AG10803 (cell line): ENCODE measurements around the gene CGRRF1.

ENCODE experiments used
- DNase-seq: peaks from one replicate; pipeline ENCODE4 v3.0.0; 2010; ENCODE audit warnings: low read depth
- H3K4me3 ChIP-seq: 2 replicates; pipeline ENCODE4 v1.5.1; 2011; ENCODE audit warnings: mild to moderate bottlenecking, low read length, control low read depth
- CTCF ChIP-seq: conservative IDR thresholded peaks from 2 replicates; pipeline ENCODE4 v1.5.1; 2011; ENCODE audit warnings: mild to moderate bottlenecking, low read length, control low read depth, inconsistent platforms

Gene CGRRF1

GRCh38 chr14:54489318-54489683 lies 20.4 kb upstream of the CGRRF1 start:
- DNase-seq, result no peak
- peak overlapping the region; percentile 92 for H3K4me3 ChIP-seq
- TF ChIP-seq CTCF, result no peak

GRCh38 chr14:54489731-54490444 lies 19.8 kb upstream of the CGRRF1 start:
- DNase-seq, result peak; percentile 15
- no peak for TF ChIP-seq CTCF
- H3K4me3 ChIP-seq, result peak overlapping the region; percentile 92

DNA sequence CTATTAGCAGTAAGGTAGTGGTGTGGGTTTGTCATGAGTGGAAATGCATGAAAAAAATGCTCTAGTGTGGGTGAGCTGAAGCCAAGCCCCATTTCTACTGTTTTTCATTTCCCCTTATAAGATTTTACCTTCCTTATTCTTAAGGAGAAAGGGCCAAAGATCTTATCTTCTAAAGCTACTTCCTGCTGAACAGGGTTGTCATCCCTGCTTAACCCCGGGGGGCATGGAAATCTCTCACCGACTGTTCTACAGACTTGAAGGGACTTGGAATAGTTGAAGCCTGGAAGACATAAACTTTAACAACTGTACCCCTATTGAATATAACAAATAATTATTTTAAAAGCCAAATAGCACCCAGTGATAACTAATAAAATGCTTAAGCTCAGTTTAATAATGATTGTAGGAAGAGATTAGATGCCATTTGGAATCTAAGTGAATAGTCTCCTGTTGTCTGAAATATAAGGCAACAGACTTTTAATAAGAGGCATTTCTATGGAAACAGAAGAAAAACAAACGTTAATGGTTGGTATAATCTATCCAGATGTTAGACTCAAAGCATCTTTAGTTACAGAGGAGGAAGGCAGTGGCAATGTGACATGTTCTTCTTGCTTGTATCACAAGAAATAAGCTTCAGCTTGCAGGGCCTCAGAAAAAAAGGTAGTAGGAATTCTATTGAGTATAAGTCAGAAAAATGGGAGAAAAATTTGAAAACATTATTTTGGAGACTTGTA lies 19.1 kb upstream of the CGRRF1 start:
- no peak overlapping the region for H3K4me3 ChIP-seq
- no peak for TF ChIP-seq CTCF
- DNase-seq, result no peak

DNA sequence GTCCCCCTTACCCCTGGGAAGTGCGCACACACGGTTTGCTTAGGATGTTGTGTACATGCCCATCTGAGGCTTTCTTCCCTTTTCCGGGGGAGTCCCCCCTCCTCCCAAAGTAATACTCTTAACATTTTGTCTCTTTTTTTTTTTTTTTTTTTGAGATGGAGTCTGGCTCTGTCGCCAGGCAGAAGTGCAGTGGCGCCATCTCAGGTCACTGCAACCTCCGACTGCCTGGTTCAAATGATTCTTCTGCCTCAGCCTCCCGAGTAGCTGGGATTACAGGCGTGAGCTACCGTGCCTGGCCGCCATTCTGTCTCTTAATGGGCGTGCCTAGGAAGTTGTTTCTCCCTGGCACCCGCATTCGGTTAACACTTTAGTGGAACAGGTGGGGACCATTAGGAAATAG lies 16.4 kb upstream of the CGRRF1 start:
- H3K4me3 ChIP-seq, result no peak overlapping the region
- DNase-seq, result no peak
- no peak for TF ChIP-seq CTCF

DNA sequence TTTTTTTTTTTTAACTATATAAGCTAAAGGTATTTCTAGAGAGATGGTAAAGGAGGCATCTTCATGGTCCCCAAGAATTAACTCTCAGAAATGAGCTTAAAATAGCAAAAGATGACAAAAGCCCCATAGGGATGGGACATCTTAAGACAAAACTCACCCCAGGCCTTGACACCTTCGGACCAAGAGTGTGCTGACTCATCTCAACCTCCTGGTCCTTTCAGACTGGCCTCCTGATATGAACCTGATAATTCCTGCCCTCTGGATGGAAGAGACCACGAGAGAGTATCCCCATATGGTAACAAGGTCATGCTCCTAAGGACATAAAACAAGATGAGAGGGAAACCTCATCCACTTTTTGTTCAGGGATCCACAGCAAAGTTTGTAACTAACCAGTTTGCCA lies 12.5 kb upstream of the CGRRF1 start:
- H3K4me3 ChIP-seq, result no peak overlapping the region
- no peak for TF ChIP-seq CTCF

DNA sequence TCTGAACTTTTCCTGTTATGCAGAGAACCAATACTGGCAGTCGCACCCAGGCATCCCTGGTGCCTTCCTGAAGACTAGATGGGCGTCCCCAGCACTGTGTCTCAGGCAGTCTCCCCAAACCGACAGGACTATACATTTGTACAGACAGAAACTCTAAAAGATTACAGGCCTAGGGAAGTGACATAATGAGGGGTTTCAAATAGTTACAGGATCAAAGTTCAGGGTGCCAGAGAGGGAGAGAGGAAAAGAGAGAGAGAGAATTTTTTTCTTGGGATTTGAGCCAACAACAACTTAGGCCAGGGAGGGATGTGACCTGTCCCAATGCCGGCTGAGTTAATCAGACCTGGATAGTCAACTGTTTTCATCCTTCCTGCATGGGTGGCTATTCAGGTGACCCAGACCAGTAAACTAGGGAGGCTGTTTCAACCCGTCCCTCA lies 11.6 kb upstream of the CGRRF1 start:
- TF ChIP-seq CTCF, result no peak
- no peak overlapping the region for H3K4me3 ChIP-seq
- no peak for DNase-seq

More for the DNA sequence above, 12.5 kb upstream of the CGRRF1 start:
- DNase-seq, result no peak

GRCh38 chr14:54498579-54498978 lies 11.1 kb upstream of the CGRRF1 start:
- no peak for DNase-seq
- H3K4me3 ChIP-seq, result no peak overlapping the region
- TF ChIP-seq CTCF, result no peak
